HG03066 (cell line): ENCODE results near the gene PTPN1.

Experiments
- ATAC-seq: cut with Tn5 transposase; IDR thresholded peaks from one replicate; pipeline ENCODE4 v1.9.1; 2021; ENCODE audit warnings: low read depth; ENCODE audit not compliant: unreplicated experiment

Gene PTPN1

DNA sequence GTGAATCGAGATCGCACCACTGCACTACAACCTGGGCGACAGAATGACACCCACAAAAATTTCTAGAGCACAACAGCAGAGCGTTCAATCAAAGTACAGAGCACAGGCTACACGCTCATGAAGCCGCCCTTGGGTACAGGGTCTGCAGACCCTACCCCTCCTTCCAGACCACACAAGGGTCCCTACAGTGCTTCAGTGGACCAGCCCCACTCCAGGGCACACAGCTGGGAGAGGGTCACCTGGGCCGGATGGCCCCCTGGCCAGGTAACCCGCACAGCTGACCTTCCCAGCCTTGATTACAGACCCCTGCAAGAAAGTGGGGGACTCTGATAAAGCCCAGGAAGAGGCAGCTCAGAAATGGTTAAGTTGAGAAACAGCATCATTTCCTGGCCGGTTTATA, 117.6 kb downstream of the PTPN1 start:
- ATAC-seq, result no peak

GRCh38 chr20:50628332-50628731, 118.1 kb downstream of the PTPN1 start:
- ATAC-seq, result no peak

- ATAC-seq, result no peak
These were observed 118.9 kb downstream of the PTPN1 start for GRCh38 chr20:50628853-50629669.

- ATAC-seq, result no peak
These were observed 119.5 kb downstream of the PTPN1 start for GRCh38 chr20:50629670-50630045.

- no peak for ATAC-seq
These were observed 120.5 kb downstream of the PTPN1 start for GRCh38 chr20:50630578-50631263.

DNA sequence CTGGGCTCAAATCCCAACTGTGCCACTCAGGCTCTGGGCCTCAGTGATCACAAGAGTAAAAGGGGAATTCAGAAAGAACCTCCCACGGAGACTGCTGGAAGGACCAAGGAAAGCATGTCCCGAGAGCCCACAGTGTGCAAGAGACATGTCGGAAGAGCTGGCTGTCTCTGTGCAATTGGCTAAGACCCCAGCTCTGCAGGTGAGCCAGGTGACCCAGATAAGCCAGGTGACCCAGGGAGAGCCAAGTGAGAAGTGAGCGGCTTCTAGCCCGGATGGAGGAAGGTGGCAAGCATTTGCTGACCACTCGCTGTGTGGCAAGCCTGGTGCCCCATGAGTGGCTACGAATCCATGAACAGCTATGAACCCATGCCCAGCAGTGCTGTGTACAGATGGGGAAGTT, 122.1 kb downstream of the PTPN1 start:
- no peak for ATAC-seq

GRCh38 chr20:50632701-50633100, 122.5 kb downstream of the PTPN1 start:
- no peak for ATAC-seq

- ATAC-seq, result no peak
These were observed 123.2 kb downstream of the PTPN1 start for GRCh38 chr20:50633361-50633760.

DNA sequence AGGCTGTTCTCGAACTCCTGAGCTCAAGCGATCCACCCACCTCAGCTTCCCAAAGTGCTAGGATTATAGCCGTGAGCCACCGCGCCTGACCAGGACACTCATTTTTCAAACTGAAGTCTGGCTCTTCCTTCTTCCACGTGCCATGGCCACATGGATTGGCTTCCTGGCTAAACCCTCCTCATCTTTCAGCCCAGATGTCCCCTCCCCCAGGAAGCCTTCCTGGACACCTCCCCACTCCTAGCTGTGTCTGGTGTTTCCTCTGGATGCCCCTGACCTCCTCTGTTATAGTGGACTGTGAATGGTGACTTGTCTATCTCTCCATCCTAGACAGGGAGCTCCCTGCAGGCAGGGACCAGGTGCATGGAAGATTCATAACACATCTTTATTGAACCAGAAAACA, 124.0 kb downstream of the PTPN1 start:
- ATAC-seq, result no peak
